ENCODE results near the gene TMUB1.

Gene TMUB1

GRCh38 chr7:151102991-151103390, 19.7 kb upstream of the TMUB1 start:
- Histone ChIP-seq H3K4ac (ENCODE audit: low read depth, low read length) (no peak overlapping the region), H3K18ac (ENCODE audit: low read length) (no peak overlapping the region), H3K4me2 (ENCODE audit: low read length) (no peak overlapping the region), H3K9ac (ENCODE audit: low read length) (no peak overlapping the region), H2BK15ac (replicated peaks; ENCODE audit: low read depth) (no peak overlapping the region), H3K56ac (ENCODE audit: low read length) (no peak overlapping the region), H2AK5ac (ENCODE audit: low read length) (no peak overlapping the region), H3K4me3 (ENCODE audit: low read length) (no peak overlapping the region), H3K79me1 (ENCODE audit: low read length) (peaks cover 6% of the 10 kb centered on the region), H2BK5ac (ENCODE audit: low read length) (no peak overlapping the region), H4K5ac (ENCODE audit: low read length) (no peak overlapping the region), H3K36me3 (ENCODE audit: control insufficient read depth, insufficient read depth, low read length) (no peaks in the 10 kb centered on the region), H3K4me1 (ENCODE audit: control insufficient read depth, low read depth, low read length) (peaks cover 3% of the 10 kb centered on the region), H2BK120ac (ENCODE audit: low read depth, low read length) (no peak overlapping the region), H3K27ac (ENCODE audit: low read depth, low read length) (no peak overlapping the region), H4K8ac (ENCODE audit: low read depth, low read length) (no peak overlapping the region), H3K79me2 (ENCODE audit: control insufficient read depth, insufficient read depth, low read length) (peaks cover 2% of the 10 kb centered on the region), H3K23ac (ENCODE audit: low read length) (no peak overlapping the region), H3K27me3 (ENCODE audit: insufficient read depth, low read length, poor library complexity) (no peaks in the 10 kb centered on the region)
- no peak for DNase-seq
- no CpG with 5 or more reads among the region's 3 CpGs for WGBS (ENCODE audit: extremely low coverage, insufficient coverage, low lambda C conversion rate)

- Histone ChIP-seq H3K9ac (ENCODE audit: low read length) (no peak overlapping the region), H3K56ac (ENCODE audit: low read length) (no peak overlapping the region), H4K5ac (ENCODE audit: low read length) (no peak overlapping the region), H3K4me1 (ENCODE audit: control insufficient read depth, low read depth, low read length) (peaks cover 3% of the 10 kb centered on the region), H3K18ac (ENCODE audit: low read length) (no peak overlapping the region), H3K27me3 (ENCODE audit: insufficient read depth, low read length, poor library complexity) (no peaks in the 10 kb centered on the region), H3K79me2 (ENCODE audit: control insufficient read depth, insufficient read depth, low read length) (peaks cover 2% of the 10 kb centered on the region), H2AK5ac (ENCODE audit: low read length) (no peak overlapping the region), H3K23ac (ENCODE audit: low read length) (no peak overlapping the region), H3K4ac (ENCODE audit: low read depth, low read length) (no peak overlapping the region), H2BK5ac (ENCODE audit: low read length) (no peak overlapping the region), H2BK120ac (ENCODE audit: low read depth, low read length) (no peak overlapping the region), H3K4me2 (ENCODE audit: low read length) (no peak overlapping the region), H4K8ac (ENCODE audit: low read depth, low read length) (no peak overlapping the region), H3K27ac (ENCODE audit: low read depth, low read length) (no peak overlapping the region), H3K4me3 (ENCODE audit: low read length) (no peak overlapping the region), H3K79me1 (ENCODE audit: low read length) (peaks cover 6% of the 10 kb centered on the region), H3K36me3 (ENCODE audit: control insufficient read depth, insufficient read depth, low read length) (no peaks in the 10 kb centered on the region), H2BK15ac (replicated peaks; ENCODE audit: low read depth) (no peak overlapping the region)
- no CpG with 5 or more reads among the region's 24 CpGs for WGBS (ENCODE audit: extremely low coverage, insufficient coverage, low lambda C conversion rate)
- no peak for DNase-seq
These were observed 18.5 kb upstream of the TMUB1 start for GRCh38 chr7:151101621-151102396.

GRCh38 chr7:151100921-151101320, 17.6 kb upstream of the TMUB1 start:
- no peak overlapping the region for H2BK15ac ChIP-seq (replicated peaks; ENCODE audit: low read depth)
- no peaks in the 10 kb centered on the region for H3K27me3 ChIP-seq (ENCODE audit: insufficient read depth, low read length, poor library complexity)
- H3K56ac ChIP-seq (ENCODE audit: low read length), result no peak overlapping the region
- no peak overlapping the region for H3K27ac ChIP-seq (ENCODE audit: low read depth, low read length)
- H2BK5ac ChIP-seq (ENCODE audit: low read length), result no peak overlapping the region
- no peak overlapping the region for H3K4me2 ChIP-seq (ENCODE audit: low read length)
- H3K18ac ChIP-seq (ENCODE audit: low read length), result no peak overlapping the region
- no peaks in the 10 kb centered on the region for H3K36me3 ChIP-seq (ENCODE audit: control insufficient read depth, insufficient read depth, low read length)
- peaks cover 9% of the 10 kb centered on the region for H3K79me1 ChIP-seq (ENCODE audit: low read length)
- H3K9ac ChIP-seq (ENCODE audit: low read length), result no peak overlapping the region
- no peak overlapping the region for H3K4ac ChIP-seq (ENCODE audit: low read depth, low read length)
- H2BK120ac ChIP-seq (ENCODE audit: low read depth, low read length), result no peak overlapping the region
- no peak overlapping the region for H4K8ac ChIP-seq (ENCODE audit: low read depth, low read length)
- H3K4me1 ChIP-seq (ENCODE audit: control insufficient read depth, low read depth, low read length), result peaks cover 3% of the 10 kb centered on the region
- no peak for DNase-seq
- peaks cover 2% of the 10 kb centered on the region for H3K79me2 ChIP-seq (ENCODE audit: control insufficient read depth, insufficient read depth, low read length)
- no peak overlapping the region for H3K4me3 ChIP-seq (ENCODE audit: low read length)
- H2AK5ac ChIP-seq (ENCODE audit: low read length), result no peak overlapping the region
- WGBS (ENCODE audit: extremely low coverage, insufficient coverage, low lambda C conversion rate), result no CpG with 5 or more reads among the region's 10 CpGs
- H3K23ac ChIP-seq (ENCODE audit: low read length), result no peak overlapping the region
- H4K5ac ChIP-seq (ENCODE audit: low read length), result no peak overlapping the region

GRCh38 chr7:151099486-151100211, 16.4 kb upstream of the TMUB1 start:
- no peak overlapping the region for H2AK5ac ChIP-seq (ENCODE audit: low read length)
- H3K4ac ChIP-seq (ENCODE audit: low read depth, low read length), result no peak overlapping the region
- WGBS (ENCODE audit: extremely low coverage, insufficient coverage, low lambda C conversion rate), result no CpG with 5 or more reads among the region's 20 CpGs
- no peak overlapping the region for H3K4me2 ChIP-seq (ENCODE audit: low read length)
- H3K79me2 ChIP-seq (ENCODE audit: control insufficient read depth, insufficient read depth, low read length), result peaks cover 6% of the 10 kb centered on the region
- no peak overlapping the region for H3K27ac ChIP-seq (ENCODE audit: low read depth, low read length)
- no peak overlapping the region for H3K4me3 ChIP-seq (ENCODE audit: low read length)
- no peak overlapping the region for H3K18ac ChIP-seq (ENCODE audit: low read length)
- no peak overlapping the region for H2BK15ac ChIP-seq (replicated peaks; ENCODE audit: low read depth)
- no peak overlapping the region for H3K56ac ChIP-seq (ENCODE audit: low read length)
- H4K5ac ChIP-seq (ENCODE audit: low read length), result no peak overlapping the region
- H3K9ac ChIP-seq (ENCODE audit: low read length), result no peak overlapping the region
- no peaks in the 10 kb centered on the region for H3K36me3 ChIP-seq (ENCODE audit: control insufficient read depth, insufficient read depth, low read length)
- H3K79me1 ChIP-seq (ENCODE audit: low read length), result peaks cover 17% of the 10 kb centered on the region
- peaks cover 3% of the 10 kb centered on the region for H3K4me1 ChIP-seq (ENCODE audit: control insufficient read depth, low read depth, low read length)
- no peak overlapping the region for H2BK5ac ChIP-seq (ENCODE audit: low read length)
- H2BK120ac ChIP-seq (ENCODE audit: low read depth, low read length), result no peak overlapping the region
- H3K23ac ChIP-seq (ENCODE audit: low read length), result no peak overlapping the region
- no peaks in the 10 kb centered on the region for H3K27me3 ChIP-seq (ENCODE audit: insufficient read depth, low read length, poor library complexity)
- DNase-seq, result no peak
- no peak overlapping the region for H4K8ac ChIP-seq (ENCODE audit: low read depth, low read length)

- no CpG with 5 or more reads among the region's 17 CpGs for WGBS (ENCODE audit: extremely low coverage, insufficient coverage, low lambda C conversion rate)
- H3K79me2 ChIP-seq (ENCODE audit: control insufficient read depth, insufficient read depth, low read length), result peaks cover 21% of the 10 kb centered on the region
- peaks cover 38% of the 10 kb centered on the region for H3K79me1 ChIP-seq (ENCODE audit: low read length)
- no peak overlapping the region for H3K4me2 ChIP-seq (ENCODE audit: low read length)
- no peak for DNase-seq
- no peak overlapping the region for H2BK120ac ChIP-seq (ENCODE audit: low read depth, low read length)
- no peak overlapping the region for H3K23ac ChIP-seq (ENCODE audit: low read length)
- H3K36me3 ChIP-seq (ENCODE audit: control insufficient read depth, insufficient read depth, low read length), result no peaks in the 10 kb centered on the region
- H3K4me3 ChIP-seq (ENCODE audit: low read length), result no peak overlapping the region
- H4K5ac ChIP-seq (ENCODE audit: low read length), result no peak overlapping the region
- H4K8ac ChIP-seq (ENCODE audit: low read depth, low read length), result no peak overlapping the region
- no peak overlapping the region for H3K18ac ChIP-seq (ENCODE audit: low read length)
- H2BK5ac ChIP-seq (ENCODE audit: low read length), result no peak overlapping the region
- H2AK5ac ChIP-seq (ENCODE audit: low read length), result no peak overlapping the region
- H3K27ac ChIP-seq (ENCODE audit: low read depth, low read length), result no peak overlapping the region
- H3K27me3 ChIP-seq (ENCODE audit: insufficient read depth, low read length, poor library complexity), result no peaks in the 10 kb centered on the region
- H3K4ac ChIP-seq (ENCODE audit: low read depth, low read length), result no peak overlapping the region
- no peak overlapping the region for H2BK15ac ChIP-seq (replicated peaks; ENCODE audit: low read depth)
- no peak overlapping the region for H3K9ac ChIP-seq (ENCODE audit: low read length)
- no peaks in the 10 kb centered on the region for H3K4me1 ChIP-seq (ENCODE audit: control insufficient read depth, low read depth, low read length)
- no peak overlapping the region for H3K56ac ChIP-seq (ENCODE audit: low read length)
These were observed 12.7 kb upstream of the TMUB1 start for GRCh38 chr7:151095828-151096475.

Measured in mesendoderm (in vitro differentiated cells).